HG02981 (cell line): ENCODE measurements around the gene PSENEN.
"Not testable (repeated sequence)": the region's sequence is repeated elsewhere in the genome, so short reads cannot be mapped to it uniquely, and the experiment has no call there.

Source experiments
- ATAC-seq: cut with Tn5 transposase; IDR thresholded peaks from one replicate; pipeline ENCODE4 v1.9.1; 2021; ENCODE audit warnings: mild to moderate bottlenecking, moderate library complexity; ENCODE audit not compliant: unreplicated experiment

PSENEN gene

DNA sequence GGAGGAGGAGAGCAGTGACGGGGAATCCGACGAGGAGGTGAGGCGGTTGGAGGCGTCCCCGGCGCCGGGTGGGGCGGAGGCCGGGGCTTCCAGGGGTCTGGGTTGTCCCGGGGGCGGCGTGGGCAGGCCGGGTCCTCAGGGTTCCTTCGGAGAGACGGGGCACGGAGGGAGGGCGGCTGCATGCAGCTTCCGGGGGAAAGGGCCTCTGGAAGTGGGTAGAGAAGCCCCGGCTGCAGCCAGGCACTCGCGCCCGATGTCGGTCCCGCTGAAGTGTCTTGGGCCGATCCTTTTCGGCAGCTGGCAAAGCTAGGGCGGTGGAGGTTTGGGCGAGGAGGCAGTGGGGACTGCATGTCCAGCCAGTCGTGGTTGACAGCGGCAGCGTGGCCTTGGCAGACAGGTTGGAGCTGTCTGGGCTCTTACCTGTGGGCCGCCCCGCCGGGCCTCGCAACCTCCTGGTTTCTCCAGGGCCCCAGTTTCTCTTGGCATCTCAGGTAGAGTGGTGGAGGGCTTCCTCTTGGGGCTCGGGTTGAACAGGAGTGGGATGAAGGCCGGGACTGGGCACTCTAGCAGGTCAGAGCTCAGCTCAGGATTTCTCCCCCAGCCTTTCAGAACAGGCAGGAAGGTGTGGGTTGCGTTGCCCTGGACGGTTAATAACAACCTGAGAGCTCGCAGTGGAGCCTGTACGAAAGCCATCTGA is 27.0 kb upstream of the PSENEN start:
- no peak for ATAC-seq

GRCh38 chr19:35719402-35720162 is 25.9 kb upstream of the PSENEN start:
- no peak for ATAC-seq

DNA sequence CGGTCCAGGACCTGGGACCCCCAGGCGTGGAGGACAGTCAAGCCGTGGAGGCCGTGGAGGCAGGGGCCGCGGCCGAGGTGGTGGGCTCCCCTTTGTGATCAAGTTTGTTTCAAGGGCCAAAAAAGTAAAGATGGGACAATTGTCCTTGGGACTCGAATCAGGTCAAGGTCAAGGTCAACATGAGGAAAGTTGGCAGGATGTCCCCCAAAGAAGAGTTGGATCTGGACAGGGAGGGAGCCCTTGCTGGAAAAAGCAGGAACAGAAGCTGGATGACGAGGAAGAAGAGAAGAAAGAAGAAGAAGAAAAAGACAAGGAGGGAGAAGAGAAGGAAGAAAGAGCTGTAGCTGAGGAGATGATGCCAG is 25.3 kb upstream of the PSENEN start:
- no peak for ATAC-seq

DNA sequence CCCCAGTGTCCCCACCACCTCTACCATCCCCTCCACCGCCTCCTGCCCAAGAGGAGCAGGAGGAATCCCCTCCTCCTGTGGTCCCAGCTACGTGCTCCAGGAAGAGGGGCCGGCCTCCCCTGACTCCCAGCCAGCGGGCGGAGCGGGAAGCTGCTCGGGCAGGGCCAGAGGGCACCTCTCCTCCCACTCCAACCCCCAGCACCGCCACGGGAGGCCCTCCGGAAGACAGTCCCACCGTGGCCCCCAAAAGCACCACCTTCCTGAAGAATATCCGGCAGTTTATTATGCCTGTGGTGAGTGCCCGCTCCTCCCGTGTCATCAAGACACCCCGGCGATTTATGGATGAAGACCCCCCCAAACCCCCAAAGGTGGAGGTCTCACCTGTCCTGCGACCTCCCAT is 24.8 kb upstream of the PSENEN start:
- ATAC-seq = no peak

DNA sequence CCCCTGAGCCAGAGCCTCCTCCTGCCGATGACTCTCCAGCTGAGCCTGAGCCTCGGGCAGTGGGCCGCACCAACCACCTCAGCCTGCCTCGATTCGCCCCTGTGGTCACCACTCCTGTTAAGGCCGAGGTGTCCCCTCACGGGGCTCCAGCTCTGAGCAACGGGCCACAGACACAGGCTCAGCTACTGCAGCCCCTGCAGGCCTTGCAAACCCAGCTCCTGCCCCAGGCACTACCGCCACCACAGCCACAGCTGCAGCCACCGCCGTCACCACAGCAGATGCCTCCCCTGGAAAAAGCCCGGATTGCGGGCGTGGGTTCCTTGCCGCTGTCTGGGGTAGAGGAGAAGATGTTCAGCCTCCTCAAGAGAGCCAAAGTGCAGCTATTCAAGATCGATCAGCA is 24.1 kb upstream of the PSENEN start:
- ATAC-seq = no peak

- ATAC-seq = no peak
Measured at GRCh38 chr19:35722461-35722860, 23.0 kb upstream of the PSENEN start.

- no peak for ATAC-seq
Measured at GRCh38 chr19:35722897-35723296, 22.6 kb upstream of the PSENEN start.

DNA sequence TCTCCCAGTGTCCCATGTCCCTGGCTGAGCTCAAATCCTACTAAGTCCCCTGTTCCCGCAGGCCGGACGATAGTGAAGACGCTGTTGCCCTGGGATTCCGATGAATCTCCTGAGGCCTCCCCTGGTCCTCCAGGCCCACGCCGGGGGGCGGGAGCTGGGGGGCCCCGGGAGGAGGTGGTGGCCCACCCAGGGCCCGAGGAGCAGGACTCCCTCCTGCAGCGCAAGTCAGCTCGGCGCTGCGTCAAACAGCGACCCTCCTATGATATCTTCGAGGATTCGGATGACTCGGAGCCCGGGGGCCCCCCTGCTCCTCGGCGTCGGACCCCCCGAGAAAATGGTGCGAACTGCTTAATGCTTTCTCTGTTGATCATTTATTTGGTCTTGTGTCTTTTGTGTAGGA is 21.8 kb upstream of the PSENEN start:
- ATAC-seq = no peak

GRCh38 chr19:35724132-35724531 is 21.3 kb upstream of the PSENEN start:
- not testable (repeated sequence) for ATAC-seq

DNA sequence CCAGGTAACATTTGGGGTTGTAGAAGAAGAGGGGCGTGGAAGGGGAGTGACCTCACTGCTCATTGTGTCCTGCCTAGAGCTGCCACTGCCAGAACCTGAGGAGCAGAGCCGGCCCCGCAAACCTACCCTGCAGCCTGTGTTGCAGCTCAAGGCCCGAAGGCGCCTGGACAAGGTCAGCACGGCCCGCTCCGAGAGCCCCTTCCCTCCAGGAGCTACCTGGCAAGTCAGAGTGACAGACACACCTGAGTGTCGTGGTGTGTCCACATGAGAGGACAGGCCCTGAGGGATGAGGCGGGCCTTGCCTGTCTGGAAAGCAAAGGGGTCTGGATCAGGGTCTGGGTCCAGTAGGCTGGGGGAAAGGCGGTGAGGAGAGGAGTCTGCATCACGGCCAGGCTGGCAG is 20.9 kb upstream of the PSENEN start:
- ATAC-seq = no peak

- ATAC-seq = no peak
Measured at GRCh38 chr19:35725216-35725861, 20.1 kb upstream of the PSENEN start.

DNA sequence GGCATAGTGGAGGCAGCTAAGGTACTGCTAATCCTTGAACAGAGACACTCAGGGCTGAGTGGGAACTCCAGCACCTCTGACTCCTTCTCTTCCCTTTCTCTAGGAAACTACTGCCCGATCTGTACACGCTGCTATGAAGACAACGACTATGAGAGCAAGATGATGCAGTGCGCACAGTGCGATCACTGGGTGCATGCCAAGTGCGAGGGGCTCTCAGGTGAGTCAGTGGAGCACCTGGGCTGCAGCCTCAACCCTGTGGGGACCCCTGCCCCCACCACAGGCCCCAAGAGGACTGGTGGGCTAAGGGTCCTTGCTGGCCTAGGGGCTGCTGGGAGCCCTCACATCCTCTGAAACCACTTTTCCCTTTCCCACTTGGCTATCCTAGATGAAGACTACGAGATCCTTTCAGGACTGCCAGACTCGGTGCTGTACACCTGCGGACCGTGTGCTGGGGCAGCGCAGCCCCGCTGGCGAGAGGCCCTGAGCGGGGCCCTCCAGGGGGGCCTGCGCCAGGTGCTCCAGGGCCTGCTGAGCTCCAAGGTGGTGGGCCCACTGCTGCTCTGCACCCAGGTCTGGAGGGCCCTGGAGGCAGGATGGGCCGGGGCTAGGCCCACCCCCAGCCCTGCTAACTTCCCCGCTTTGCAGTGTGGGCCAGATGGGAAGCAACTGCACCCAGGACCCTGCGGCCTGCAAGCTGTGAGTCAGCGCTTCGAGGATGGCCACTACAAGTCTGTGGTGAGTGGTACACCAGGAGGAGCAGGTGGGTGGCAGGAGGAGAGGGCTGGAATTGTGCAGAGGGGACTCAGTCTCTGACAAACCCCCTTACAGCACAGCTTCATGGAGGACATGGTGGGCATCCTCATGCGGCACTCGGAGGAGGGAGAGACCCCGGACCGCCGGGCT is 18.1 kb upstream of the PSENEN start:
- no peak for ATAC-seq

DNA sequence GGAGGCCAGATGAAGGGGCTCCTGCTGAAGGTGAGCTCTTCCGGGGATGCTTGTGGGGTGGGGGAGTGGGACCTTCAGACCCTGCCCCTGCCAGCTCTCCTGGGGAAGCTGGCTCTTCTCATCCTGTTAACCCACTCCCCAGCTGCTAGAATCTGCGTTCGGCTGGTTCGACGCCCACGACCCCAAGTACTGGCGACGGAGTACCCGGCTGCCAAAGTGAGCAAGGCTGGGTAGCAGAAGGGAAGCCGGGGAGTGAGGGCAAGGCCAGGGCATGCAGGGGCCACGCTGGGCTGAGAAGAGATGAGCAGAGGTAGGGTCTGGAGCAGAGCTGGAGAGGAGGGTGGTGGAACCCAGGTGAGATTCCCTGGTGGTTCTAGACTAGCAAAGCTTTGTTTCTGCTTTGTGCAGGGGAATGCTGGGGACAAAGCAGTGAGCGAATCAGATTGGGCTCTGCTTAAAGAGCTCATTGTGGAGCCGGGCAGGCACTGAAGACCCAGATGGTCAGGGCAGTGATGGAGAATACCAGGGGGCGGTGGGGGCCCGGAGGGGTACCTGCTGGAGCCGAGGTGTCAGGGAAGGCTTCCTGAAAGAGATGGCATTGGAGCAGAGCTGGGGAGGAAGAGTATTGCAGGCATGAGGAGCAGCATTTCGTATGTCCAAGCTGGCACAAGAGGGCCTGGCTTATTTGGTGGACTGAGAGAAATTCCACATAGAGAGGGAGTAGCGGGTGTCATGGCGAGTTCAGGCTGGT is 17.3 kb upstream of the PSENEN start:
- ATAC-seq = no peak

- no peak for ATAC-seq
Measured at GRCh38 chr19:35729021-35729420, 16.4 kb upstream of the PSENEN start.

GRCh38 chr19:35729763-35730162 is 15.7 kb upstream of the PSENEN start:
- no peak for ATAC-seq

DNA sequence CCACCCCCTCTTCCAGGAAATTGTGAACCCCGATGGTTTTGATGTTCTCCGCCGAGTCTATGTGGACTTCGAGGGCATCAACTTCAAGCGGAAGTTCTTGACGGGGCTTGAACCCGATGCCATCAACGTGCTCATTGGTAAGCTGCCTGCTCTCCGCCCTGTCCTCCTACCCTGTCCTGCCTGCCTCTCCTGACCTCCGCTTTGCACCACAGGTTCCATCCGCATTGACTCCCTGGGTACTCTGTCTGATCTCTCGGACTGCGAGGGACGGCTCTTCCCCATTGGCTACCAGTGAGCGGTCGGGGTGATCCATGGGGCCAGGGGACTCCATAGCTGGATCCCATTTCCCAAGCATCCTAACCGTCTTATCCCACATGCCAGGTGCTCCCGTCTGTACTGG is 15.1 kb upstream of the PSENEN start:
- ATAC-seq = no peak

- ATAC-seq = no peak
Measured at GRCh38 chr19:35731353-35731752, 14.1 kb upstream of the PSENEN start.

- no peak for ATAC-seq
Measured at GRCh38 chr19:35731779-35732405, 13.6 kb upstream of the PSENEN start.

GRCh38 chr19:35732540-35733179 is 12.8 kb upstream of the PSENEN start:
- ATAC-seq = no peak
